Activated CD8-positive, alpha-beta T cell treated with anti-CD3 and anti-CD28 coated beads, Interleukin-2, amount 10 ng/mL, durations not matched to agents 7 days and 5 days (primary cell): Measurements from ENCODE around the gene SH3GL1. TPM values are rescaled to one million over a fixed set of nuclear protein-coding genes. Genes with fewer than 3 reads are reported as not detected.
A peak's percentile ranks its signal among the peaks of the same experiment; 100 is the strongest.

ENCODE experiments used
- ATAC-seq: fragments of 150-1000 bp; cut with Tn5 transposase; one replicate; pipeline ENCODE4 v1.10.0; 2021; ENCODE audit warnings: moderate library complexity
- CTCF ChIA-PET: fragments of 350-600 bp; sonication (Branson Sonifier 250); formaldehyde crosslinking; loops from one replicate; lab custom pipeline; 2021; ENCODE audit warnings: antibody characterized with exemption; lab: Charles Lee
- POLR2A ChIA-PET: fragments of 350-600 bp; sonication (Branson Sonifier 250); formaldehyde crosslinking; loops from one replicate; lab custom pipeline; 2021; ENCODE audit warnings: antibody characterized with exemption; lab: Charles Lee
- DNase-seq: peaks from one replicate; pipeline ENCODE4 v3.0.0-alpha.2; 2020
- H3K27ac Mint-ChIP-seq: one replicate; pipeline ENCODE4 v1.8.0; 2021; ENCODE audit warnings: mild to moderate bottlenecking, mixed read lengths
- H3K27me3 Mint-ChIP-seq: one replicate; pipeline ENCODE4 v1.8.0; 2021; ENCODE audit warnings: low read depth, mixed read lengths
- H3K36me3 Mint-ChIP-seq: one replicate; pipeline ENCODE4 v1.8.0; 2021; ENCODE audit warnings: low read depth, mixed read lengths
- H3K4me1 Mint-ChIP-seq: one replicate; pipeline ENCODE4 v1.8.0; 2021; ENCODE audit warnings: low read depth, mixed read lengths
- H3K4me3 Mint-ChIP-seq: one replicate; pipeline ENCODE4 v1.8.0; 2021; ENCODE audit warnings: mild to moderate bottlenecking, mixed read lengths
- H3K9me3 Mint-ChIP-seq: one replicate; pipeline ENCODE4 v1.8.0; 2022; ENCODE audit warnings: mixed read lengths; ENCODE audit not compliant: insufficient read depth
- total RNA-seq, 2 experiments: library from RNA; stranded (reverse); gene quantifications; one replicate each; pipeline ENCODE4 v1.2.3, GENCODE V29; 2021

The SH3GL1 gene
- 10 to 100 TPM; 65.1 to 67.9 TPM for total RNA-seq

GRCh38 chr19:4400135-4400936 is at the start of gene SH3GL1:
Gene SH3GL1, minus strand, starts transcription at chr19:4400547. Its CDS starts 179 bp downstream, at chr19:4400368.
- DNase-seq (peak; percentile 94), ATAC-seq (peak; percentile 66)
- Mint-ChIP-seq H3K36me3 (peaks cover 50% of the 10 kb centered on the region), H3K27me3 (no peaks in the 10 kb centered on the region), H3K4me3 (peak within 1 kb of the TSS; percentile 95), H3K27ac (peak within 1 kb of the TSS; percentile 93), H3K9me3 (no peaks in the 10 kb centered on the region), H3K4me1 (peaks cover 62% of the 10 kb centered on the region)
- POLR2A ChIA-PET = interaction anchor here (1.0 to 1.7 kb wide), 7 partner anchors 16 to 154 kb away, joined by 3 to 7 read pairs (median 3); partner anchors contain the start of gene YJU2
- CTCF ChIA-PET = interaction anchor here (0.6 to 3.0 kb wide), 15 partner anchors 9 to 134 kb away, joined by 3 to 54 read pairs (median 4); partner anchors contain the start of genes HDGFL2 and MPND

GRCh38 chr19:4449639-4450028 is 49.3 kb upstream of the SH3GL1 start:
- peaks cover 23% of the 10 kb centered on the region for H3K36me3 Mint-ChIP-seq
- H3K27me3 Mint-ChIP-seq = no peaks in the 10 kb centered on the region
- no peak overlapping the region for H3K4me3 Mint-ChIP-seq
- ATAC-seq = no peak
- CTCF ChIA-PET = no interaction called here
- no peak for DNase-seq
- no peaks in the 10 kb centered on the region for H3K9me3 Mint-ChIP-seq
- no peaks in the 10 kb centered on the region for H3K4me1 Mint-ChIP-seq
- POLR2A ChIA-PET = no interaction called here
- no peak overlapping the region for H3K27ac Mint-ChIP-seq

- no peaks in the 10 kb centered on the region for H3K9me3 Mint-ChIP-seq
- CTCF ChIA-PET = no interaction called here
- no peak overlapping the region for H3K4me3 Mint-ChIP-seq
- POLR2A ChIA-PET = interaction anchor here (0.6 kb wide), 1 partner anchor 1237 kb away, joined by 4 read pairs; no protein-coding TSS in a partner anchor
- H3K27ac Mint-ChIP-seq = no peak overlapping the region
- H3K27me3 Mint-ChIP-seq = no peaks in the 10 kb centered on the region
- ATAC-seq (no peak), DNase-seq (no peak)
- H3K36me3 Mint-ChIP-seq = peaks cover 25% of the 10 kb centered on the region
- H3K4me1 Mint-ChIP-seq = no peaks in the 10 kb centered on the region
These were observed 48.8 kb upstream of the SH3GL1 start for GRCh38 chr19:4449022-4449638.

- H3K4me3 Mint-ChIP-seq = no peak overlapping the region
- no peaks in the 10 kb centered on the region for H3K4me1 Mint-ChIP-seq
- no peaks in the 10 kb centered on the region for H3K27me3 Mint-ChIP-seq
- POLR2A ChIA-PET = interaction anchor here (0.6 to 0.8 kb wide), 2 partner anchors 8 to 1238 kb away, joined by 3 to 4 read pairs; no protein-coding TSS in a partner anchor
- H3K36me3 Mint-ChIP-seq = peaks cover 25% of the 10 kb centered on the region
- CTCF ChIA-PET = no interaction called here
- DNase-seq (no peak), ATAC-seq (no peak)
- no peaks in the 10 kb centered on the region for H3K9me3 Mint-ChIP-seq
- H3K27ac Mint-ChIP-seq = no peak overlapping the region
These were observed 48.0 kb upstream of the SH3GL1 start for GRCh38 chr19:4448147-4448985.

- CTCF ChIA-PET = no interaction called here
- Mint-ChIP-seq H3K4me3 (no peak overlapping the region), H3K9me3 (no peaks in the 10 kb centered on the region), H3K27me3 (no peaks in the 10 kb centered on the region), H3K4me1 (no peaks in the 10 kb centered on the region), H3K36me3 (peaks cover 29% of the 10 kb centered on the region), H3K27ac (no peak overlapping the region)
- ATAC-seq (no peak), DNase-seq (no peak)
- POLR2A ChIA-PET = interaction anchor here (0.8 kb wide), 1 partner anchor 8 kb away, joined by 3 read pairs; no protein-coding TSS in a partner anchor
These were observed 47.2 kb upstream of the SH3GL1 start for GRCh38 chr19:4447327-4448146.

GRCh38 chr19:4446704-4447200 is 46.4 kb upstream of the SH3GL1 start:
- no peak overlapping the region for H3K4me3 Mint-ChIP-seq
- H3K9me3 Mint-ChIP-seq = no peaks in the 10 kb centered on the region
- no peak for ATAC-seq
- ChIA-PET CTCF (no interaction called here), POLR2A (no interaction called here)
- peaks cover 34% of the 10 kb centered on the region for H3K36me3 Mint-ChIP-seq
- no peak for DNase-seq
- H3K4me1 Mint-ChIP-seq = no peaks in the 10 kb centered on the region
- H3K27me3 Mint-ChIP-seq = no peaks in the 10 kb centered on the region
- H3K27ac Mint-ChIP-seq = no peak overlapping the region

- ChIA-PET CTCF (no interaction called here), POLR2A (no interaction called here)
- DNase-seq = no peak
- ATAC-seq = no peak
- Mint-ChIP-seq H3K4me3 (no peak overlapping the region), H3K36me3 (peaks cover 34% of the 10 kb centered on the region), H3K9me3 (no peaks in the 10 kb centered on the region), H3K27me3 (no peaks in the 10 kb centered on the region), H3K4me1 (no peaks in the 10 kb centered on the region), H3K27ac (no peak overlapping the region)
These were observed 45.8 kb upstream of the SH3GL1 start for GRCh38 chr19:4445963-4446703.

- Mint-ChIP-seq H3K27ac (no peak overlapping the region), H3K9me3 (no peaks in the 10 kb centered on the region)
These were observed 44.7 kb upstream of the SH3GL1 start for GRCh38 chr19:4444765-4445741.

GRCh38 chr19:4443966-4444764 is 43.8 kb upstream of the SH3GL1 start:
- H3K4me3 Mint-ChIP-seq = no peak overlapping the region
- ATAC-seq (no peak), DNase-seq (no peak)
- H3K9me3 Mint-ChIP-seq = no peaks in the 10 kb centered on the region
- no peak overlapping the region for H3K27ac Mint-ChIP-seq
- no peaks in the 10 kb centered on the region for H3K4me1 Mint-ChIP-seq
- POLR2A ChIA-PET = no interaction called here
- no peaks in the 10 kb centered on the region for H3K27me3 Mint-ChIP-seq
- CTCF ChIA-PET = no interaction called here
- H3K36me3 Mint-ChIP-seq = peaks cover 39% of the 10 kb centered on the region

More at GRCh38 chr19:4444765-4445741, 44.7 kb upstream of the SH3GL1 start:
- ChIA-PET POLR2A (no interaction called here), CTCF (no interaction called here)
- Mint-ChIP-seq H3K27me3 (no peaks in the 10 kb centered on the region), H3K4me1 (no peaks in the 10 kb centered on the region), H3K36me3 (peaks cover 37% of the 10 kb centered on the region), H3K4me3 (no peak overlapping the region)
- ATAC-seq (no peak), DNase-seq (no peak)
